ENCODE data around the gene MGMT.

DNA sequence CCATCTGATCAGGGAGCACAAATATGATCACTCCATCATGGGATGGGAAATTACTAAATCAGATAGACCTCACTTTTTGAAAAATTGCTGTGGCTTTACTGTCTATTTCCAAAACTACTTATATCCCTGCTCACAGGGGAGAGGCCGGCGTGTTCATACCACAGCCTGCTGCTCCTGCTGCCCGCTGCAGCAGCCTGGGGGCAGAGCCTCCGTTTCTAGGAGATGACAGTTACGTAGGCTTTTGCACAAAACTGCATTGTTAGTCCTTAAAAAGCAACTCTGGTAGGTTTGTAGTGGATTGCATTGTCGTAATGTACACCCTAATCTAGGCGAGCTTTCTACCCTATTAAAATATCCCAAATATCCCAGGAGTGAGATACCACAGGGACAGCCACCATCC, 293.4 kb downstream of the MGMT start:
- no peak for TF ChIP-seq CTCF (IDR thresholded peaks at IDR 0.05)
- no peak for TF ChIP-seq POLR2AphosphoS5 (IDR thresholded peaks at IDR 0.05)
